GM18868 (cell line): ENCODE data around the gene ABHD8.
A peak's percentile ranks its signal among the peaks of the same experiment; 100 is the strongest.

Experiments
- ATAC-seq: cut with Tn5 transposase; IDR thresholded peaks from one replicate; pipeline ENCODE4 v1.9.1; 2021; ENCODE audit warnings: mild to moderate bottlenecking, moderate library complexity; ENCODE audit not compliant: unreplicated experiment

The ABHD8 gene

DNA sequence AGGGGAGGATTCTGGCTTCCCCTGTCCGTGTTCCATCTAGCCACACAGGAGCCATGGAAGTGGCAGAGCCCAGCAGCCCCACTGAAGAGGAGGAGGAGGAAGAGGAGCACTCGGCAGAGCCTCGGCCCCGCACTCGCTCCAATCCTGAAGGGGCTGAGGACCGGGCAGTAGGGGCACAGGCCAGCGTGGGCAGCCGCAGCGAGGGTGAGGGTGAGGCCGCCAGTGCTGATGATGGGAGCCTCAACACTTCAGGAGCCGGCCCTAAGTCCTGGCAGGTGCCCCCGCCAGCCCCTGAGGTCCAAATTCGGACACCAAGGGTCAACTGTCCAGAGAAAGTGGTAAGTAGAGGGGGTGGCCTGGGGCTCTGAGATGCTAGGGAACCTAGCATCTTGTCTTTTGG lies 34.5 kb downstream of the ABHD8 start:
- no peak for ATAC-seq

DNA sequence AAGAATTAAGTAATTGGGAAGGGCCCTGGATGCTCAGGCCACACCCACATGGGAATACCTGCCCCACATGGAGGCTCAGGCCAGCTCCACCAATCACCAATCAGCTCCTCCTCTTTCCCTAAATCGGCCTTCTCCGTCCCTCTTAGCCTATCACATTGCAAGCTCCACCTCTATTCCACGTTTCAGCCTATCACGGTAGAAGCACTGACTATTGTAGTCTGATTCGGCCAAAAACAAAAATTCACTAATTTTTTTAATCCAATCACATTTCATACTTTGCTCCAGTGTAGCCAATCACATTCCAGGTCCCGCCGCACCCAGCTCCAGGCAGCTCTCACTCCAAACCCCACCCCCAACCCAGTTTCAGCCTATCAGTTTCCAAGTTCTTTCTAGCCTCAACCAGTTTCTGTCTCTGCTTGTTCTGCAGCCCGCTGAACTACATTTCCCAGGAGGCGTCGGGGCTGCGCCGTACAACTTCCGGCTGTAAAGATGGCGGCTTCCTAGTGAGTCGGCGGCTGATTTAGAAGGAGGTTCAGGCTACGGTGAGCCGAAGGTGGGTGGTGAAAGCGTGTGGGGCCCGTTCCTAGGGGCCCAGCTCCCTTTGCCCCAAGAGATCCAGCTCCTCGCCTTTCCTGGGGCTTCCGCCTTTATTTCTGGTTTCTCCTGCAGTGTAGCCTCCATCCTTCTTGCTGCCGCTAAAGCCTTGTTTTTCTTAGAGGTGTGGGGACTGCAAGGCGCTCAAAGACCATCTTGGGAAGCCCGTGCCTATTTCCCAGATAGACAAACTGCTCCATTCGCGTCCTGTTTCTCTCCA lies 36.0 kb downstream of the ABHD8 start, which contains the start of gene BABAM1:
Gene BABAM1, plus strand, starts transcription at position 469 of the 814 bp plus-strand sequence. CDS start 1,364 bp downstream, outside the sequence.
- peak; percentile 88 for ATAC-seq

DNA sequence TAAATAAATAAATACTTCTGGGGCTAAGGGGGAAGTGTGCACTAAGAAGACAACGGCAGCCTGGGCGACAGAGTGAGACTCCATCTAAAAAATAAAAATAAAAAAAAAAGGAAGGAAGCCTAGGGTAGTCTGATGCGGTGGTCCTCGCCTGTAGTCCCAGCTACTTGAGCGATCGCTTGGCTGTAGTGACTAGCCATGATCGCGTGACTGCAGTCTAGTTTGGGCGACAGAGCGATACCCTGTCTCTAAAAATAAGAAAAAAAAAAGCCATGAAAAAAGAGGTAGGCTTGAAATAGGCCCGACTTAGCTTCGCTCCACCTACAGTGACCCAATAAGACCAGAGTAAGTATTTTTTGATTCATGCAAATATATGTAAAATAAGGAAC lies 36.6 kb downstream of the ABHD8 start:
- ATAC-seq: no peak

DNA sequence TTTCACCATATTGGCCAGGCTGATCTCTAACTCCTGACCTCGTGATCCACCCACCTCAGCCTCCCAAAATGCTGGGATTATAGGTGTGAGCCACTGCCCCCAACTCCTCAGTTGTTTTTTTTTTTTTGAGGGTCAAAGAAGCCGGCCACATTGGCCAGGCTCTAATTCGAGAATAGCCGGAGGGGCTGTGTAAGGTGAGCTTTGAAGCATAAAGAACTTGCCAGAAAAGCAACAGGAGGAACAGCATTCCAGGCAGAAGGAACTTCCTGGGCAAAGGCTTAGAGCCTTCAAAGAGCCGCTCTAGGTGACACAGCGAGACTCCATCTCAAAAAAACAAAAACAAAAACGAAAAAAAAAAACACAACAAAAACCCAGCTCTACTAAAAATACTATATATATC lies 37.2 kb downstream of the ABHD8 start:
- ATAC-seq: no peak

DNA sequence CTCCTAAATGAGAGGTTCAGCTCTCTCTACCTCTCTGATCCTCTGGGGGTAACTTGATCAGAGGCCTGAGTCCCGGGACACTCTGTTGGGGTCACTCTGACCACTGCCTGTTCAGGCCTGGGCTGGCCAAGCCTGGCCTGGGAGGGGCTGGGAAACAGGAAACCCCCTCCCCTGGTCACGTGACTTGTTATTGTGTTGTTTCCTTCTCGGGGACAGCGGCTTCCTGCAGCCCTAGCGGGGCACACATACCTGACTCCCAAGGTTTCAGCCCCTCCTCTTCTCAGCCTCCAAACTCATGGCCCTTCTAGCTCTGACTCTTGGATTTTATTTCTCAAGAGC lies 38.6 kb downstream of the ABHD8 start, which contains the start of gene USHBP1:
Gene USHBP1, minus strand, starts transcription at position 105 of the 339 bp plus-strand sequence. CDS start 446 bp downstream, outside the sequence.
- no peak for ATAC-seq

DNA sequence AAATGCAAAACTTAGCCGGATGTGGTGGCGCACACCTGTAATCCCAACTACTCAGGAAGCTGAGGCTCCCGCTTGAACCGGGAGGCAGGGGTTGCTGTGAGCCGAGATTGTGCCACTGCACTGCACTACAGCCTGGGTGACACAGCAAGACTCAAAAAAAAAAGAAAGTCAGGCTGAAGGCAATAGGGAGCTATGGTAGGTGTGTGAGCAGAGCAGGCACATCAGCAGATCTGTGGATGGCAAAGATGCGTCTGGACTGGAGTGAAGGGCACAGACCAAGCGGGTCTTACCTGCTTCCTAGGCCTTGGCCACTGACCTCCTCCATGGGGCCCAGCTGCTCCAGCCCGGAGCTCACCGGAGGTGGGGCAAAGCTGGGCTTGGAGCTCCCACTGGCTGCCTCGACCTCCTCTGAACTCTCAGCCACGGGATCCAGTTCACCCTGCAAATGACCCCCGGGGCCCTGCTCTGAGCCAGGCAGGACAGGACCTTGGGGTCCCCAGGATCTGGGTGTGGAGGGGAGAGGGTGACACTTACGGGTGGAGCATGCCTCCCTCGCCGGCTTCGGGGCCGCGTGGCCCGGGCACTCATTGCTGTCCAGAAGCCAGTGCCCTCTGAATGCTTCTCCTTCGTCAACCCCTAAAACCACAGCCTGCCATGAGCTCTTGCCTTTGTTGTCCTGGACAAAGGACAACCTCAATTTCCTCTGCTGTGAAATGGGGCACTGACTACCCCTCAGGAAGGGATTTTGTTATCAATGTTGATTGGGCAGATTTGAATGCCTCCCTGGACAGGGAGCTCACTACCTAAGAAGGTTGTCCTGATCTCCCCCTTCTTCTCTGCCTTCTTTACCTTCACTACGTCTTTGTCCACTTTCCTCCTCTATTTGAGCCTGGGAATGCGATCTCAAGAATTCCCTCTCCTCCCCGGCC lies 39.2 kb downstream of the ABHD8 start:
- ATAC-seq: no peak

DNA sequence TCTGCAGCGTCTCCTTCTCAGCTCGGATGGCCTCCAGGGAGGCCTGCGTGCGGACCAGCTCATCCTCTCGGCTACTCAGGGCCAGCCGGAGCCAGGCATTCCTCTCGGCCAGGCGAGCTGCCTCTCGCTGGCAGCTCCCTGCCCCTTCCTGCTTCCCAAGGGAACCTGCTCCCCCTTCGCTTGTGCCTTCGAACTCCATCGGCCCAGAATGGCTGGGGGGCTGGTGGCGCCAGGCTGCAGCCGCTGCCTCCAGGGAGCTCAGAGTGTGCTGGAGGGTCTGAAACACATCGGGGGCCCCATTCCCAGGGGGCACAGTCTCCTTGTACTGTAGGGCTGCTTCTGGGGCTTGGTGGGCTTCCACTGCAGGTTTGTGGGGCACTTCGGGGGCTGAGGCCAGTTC lies 40.7 kb downstream of the ABHD8 start:
- ATAC-seq: no peak

DNA sequence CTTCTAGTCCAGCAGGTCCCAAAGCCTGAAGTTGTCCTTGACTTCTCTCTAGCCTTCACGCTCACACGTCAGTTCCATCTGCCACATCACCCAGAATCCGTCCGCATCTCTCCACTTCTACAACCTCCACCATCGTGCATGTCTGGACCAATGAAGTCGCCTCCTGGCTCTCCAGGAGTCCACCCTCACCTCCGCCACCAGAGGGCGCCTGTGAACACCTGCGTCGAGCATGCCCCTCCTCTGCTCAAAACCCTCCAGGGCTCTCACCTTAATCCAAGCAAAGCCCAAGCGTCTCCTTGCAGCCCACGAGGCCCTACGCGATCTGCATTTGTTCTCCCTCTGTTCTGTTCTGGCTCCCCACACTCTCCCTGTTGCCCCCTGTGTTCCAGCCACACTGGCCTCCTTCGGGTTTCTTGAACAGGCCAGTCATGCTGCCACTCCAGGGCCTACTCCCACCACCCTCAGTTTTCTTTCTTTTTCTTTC lies 42.3 kb downstream of the ABHD8 start:
- ATAC-seq: peak; percentile 66

DNA sequence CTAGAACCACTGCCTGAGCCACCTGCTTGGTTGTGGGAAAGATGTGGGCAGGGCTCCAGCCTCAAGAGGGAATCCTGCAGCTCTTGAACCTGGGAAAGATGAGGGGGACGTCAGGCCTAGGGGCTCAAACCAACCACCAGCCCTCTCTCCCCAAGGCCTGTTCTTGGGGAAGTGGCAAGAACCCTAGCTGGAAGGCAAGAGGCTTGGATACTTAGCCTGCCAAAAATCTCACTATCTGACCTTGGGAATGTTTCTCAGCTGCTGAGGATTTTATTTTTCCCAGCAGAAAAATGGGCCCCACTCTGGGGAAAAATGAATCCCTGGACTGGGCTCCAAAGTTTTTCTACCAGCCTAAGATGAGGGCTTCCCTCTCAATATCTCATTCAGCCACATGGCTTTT lies 43.3 kb downstream of the ABHD8 start:
- ATAC-seq: no peak

DNA sequence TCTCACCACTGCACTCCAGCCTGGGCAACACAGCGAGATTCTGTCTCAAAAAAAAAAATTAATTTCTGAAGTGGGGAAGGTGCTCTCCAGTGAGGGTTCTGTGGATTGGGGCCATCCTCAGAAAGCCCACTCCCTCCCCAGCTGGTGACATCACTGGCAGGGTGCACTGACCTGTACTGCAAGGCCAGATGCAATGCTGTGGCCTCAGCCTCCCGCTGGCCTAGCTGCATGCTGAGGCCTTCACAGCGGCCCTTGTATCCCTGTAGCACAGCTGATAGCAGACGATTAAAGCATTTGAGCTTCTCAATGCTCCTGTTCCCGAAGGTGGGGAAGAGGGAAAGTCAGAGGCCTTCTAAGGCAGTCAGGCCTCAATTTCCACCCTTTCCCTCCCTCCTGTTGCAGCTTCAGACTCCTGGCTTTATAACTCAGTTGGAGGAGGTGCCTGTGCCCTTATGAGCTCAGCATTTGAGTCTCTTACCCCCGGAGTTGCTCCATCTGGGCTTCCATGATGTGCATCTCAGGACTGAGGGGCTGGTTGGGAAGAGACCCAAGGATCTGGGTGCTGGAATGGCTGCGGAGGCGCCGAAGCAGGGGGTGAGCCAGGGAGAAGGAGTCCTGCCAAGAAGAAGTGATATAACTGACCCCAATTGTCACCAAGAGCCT lies 44.0 kb downstream of the ABHD8 start:
- ATAC-seq: no peak

DNA sequence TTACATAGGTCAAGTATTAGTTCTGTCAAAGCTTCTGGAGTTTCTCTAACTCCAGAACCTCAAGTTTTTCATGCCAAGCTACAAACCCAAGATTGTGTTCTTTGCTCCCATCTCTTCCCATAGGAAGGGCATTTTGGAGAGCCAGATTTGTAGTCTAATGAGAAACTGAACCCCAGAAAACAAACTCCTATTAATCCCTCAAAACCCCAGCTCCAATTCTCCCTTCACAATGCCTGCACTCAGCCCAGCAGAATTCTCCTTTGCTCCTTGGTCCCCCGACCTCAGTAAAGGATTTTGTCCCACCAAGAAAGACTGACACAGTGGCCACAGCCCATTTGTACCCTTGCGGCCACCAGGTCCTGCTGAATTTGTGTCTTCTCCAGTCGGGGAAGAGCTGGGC lies 47.1 kb downstream of the ABHD8 start:
- no peak for ATAC-seq

DNA sequence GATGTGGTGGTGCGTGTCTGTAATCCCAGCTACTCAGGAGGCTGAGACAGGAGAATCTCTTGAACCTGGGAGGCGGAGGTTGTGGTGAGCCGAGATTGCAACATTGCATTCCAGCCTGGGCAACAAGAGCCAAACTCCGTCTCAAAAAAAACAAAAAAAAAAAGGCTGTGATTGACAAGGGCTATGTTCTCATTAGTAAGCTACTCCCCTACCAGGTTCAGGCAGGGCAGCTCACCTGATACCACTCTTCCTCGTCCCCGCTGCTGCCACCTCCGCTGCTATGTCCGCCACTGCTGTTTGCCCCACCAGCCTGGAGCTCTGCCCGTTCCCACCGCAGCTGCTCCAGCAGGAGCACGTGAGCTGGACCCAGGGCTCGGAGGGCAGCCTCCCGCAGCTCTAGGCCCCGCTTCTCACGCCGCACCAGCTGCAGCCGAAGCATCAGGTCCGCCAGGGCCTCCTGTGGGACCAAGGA lies 48.0 kb downstream of the ABHD8 start:
- no peak for ATAC-seq

DNA sequence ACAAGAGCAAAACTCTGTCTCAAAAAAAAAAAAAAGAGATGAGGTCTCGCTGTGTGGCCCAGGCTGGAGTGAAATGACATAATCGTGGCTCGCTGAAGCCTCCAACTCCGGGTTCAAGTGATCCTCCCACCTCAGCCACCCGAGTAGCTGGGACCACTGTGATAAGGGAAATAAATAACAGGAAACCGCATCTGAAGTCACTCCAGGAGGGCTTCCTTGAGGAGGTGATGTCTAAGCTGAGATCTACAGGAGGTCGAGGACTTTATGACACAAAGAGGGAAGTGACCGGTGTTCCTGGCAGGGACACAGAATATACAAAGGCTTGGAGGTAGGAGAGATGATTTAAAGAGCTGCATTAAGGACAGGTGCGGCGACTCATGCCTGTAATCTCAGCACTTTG lies 48.6 kb downstream of the ABHD8 start:
- ATAC-seq: no peak

DNA sequence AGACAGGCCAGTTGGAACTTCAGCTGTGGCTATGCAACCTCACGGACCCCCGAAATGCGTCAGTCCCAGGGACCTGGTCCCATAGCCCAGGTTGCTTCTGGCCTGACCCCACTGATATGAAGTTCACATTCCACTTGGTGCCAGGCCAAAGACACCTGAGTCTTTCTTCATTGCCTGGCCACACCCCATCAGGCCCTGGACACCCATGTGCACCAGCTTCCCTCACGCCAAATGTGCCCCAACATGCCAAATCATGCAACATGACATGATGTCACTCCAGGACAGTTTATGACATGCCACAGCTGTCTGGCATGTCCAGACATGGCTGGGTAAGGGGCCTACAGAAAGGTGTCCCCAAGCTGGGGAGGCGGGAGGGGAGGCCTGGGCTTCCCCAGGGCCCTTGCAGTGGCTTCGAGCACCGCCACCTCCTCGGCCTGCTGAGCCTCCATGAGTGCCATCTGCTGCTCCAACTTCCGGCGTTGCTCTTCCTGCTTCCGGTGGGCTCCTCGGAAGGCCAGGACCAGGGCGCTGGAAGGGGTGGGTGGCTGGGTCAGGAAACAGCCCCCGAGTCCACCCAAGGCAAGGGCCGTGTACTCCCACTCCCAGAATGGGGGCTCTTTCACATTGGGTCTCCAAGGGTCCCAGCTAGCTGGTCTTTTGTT lies 53.2 kb downstream of the ABHD8 start:
- ATAC-seq: no peak

DNA sequence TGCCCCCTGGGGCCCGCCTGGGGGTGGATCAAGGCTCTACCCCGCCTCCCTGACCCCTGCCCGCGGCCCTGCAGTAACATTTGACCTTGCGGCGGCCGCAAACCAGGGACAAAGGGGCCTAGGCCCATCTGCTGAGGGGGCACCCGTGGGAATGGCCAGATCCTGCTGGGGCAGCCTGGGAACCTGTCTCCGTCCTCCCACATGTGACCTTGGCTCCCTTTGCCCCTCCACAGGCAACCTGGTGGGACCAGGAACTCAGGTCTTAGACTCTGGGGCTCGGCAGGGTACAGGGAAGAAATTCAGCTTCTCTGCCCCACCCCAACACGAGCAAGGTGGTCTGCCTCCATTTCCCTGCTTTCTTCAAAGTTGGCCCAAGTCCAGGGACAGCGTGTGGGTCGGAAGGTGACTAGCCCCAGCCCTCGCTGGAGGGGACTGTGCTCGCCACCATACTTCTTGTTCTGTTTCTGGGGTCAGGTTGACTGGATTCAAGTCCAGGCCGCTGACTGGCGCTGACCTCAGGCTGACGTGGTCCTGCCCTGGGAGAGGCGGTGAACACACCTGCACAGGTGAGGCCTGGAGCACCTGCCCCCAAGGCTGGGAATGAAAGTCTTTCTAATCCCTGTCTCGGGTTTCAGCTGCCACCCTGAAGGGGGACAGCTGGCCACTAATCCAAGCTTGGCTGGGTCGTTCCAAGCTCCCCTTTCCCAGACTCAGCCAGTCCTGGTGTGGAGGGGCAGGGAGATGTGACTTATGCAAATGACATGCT lies 55.0 kb downstream of the ABHD8 start:
- ATAC-seq: no peak

DNA sequence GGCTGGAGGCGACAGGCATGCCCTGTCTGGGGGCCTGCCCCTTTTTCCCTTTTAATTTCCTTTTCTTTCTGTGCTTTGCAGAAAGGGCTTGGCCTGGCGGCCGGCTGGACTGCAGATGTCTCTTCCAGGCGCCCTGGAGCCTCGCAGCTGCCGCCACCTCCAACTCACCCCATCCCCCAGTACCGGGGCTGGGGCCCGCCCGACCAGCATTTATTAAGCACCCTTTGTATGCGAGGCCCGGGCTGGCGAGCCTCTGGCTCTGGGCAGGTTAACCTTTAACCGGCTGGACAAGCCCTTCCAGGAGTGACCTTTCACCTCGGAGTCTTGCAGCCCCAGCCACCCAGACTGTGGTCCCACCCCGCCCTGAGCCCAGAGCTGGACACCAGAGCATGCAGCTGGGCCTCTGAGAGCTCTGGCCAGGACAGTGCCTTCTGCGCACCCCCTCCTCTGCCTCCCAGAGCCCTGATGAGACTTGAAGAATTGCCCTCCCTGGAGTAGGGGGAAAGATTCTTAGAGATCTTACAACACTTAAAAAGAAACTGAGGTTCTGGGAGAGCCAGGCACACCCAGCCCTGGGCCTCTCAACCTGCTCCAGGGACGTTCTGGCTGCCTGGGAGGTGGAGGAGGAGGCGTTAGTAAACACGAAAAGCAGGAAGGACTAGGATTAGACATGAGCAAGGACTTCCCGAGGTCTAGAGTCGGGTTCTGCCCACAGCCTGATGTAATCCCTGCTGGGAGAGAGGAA lies 56.4 kb downstream of the ABHD8 start:
- ATAC-seq: no peak

DNA sequence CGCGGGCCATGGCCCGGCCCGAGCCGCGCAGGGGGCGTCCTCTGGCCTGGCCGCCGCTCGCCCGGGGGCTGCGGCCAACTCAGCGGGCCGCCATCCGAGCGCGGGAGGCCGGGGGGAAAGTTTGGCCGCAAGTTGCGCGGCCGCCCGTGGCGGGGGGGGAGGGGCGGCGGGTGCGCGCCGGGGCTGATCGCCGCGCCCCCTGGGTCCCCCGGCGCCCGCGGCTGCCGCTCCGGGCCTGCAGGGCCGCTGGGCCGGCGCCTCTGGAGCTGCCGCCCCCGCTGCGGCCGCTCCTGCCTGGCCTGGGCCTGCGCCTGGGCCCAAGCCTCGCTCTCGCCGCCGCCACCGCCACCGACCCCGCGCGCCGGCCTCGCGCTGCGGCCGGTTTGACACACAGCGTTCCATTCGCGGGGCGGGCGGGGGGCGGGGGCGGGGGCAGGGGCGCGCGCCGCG lies 57.7 kb downstream of the ABHD8 start, which contains the start of gene NR2F6:
Gene NR2F6, minus strand, starts transcription at position 385 of the 450 bp plus-strand sequence. CDS start 699 bp downstream, outside the sequence.
- ATAC-seq: peak; percentile 6

DNA sequence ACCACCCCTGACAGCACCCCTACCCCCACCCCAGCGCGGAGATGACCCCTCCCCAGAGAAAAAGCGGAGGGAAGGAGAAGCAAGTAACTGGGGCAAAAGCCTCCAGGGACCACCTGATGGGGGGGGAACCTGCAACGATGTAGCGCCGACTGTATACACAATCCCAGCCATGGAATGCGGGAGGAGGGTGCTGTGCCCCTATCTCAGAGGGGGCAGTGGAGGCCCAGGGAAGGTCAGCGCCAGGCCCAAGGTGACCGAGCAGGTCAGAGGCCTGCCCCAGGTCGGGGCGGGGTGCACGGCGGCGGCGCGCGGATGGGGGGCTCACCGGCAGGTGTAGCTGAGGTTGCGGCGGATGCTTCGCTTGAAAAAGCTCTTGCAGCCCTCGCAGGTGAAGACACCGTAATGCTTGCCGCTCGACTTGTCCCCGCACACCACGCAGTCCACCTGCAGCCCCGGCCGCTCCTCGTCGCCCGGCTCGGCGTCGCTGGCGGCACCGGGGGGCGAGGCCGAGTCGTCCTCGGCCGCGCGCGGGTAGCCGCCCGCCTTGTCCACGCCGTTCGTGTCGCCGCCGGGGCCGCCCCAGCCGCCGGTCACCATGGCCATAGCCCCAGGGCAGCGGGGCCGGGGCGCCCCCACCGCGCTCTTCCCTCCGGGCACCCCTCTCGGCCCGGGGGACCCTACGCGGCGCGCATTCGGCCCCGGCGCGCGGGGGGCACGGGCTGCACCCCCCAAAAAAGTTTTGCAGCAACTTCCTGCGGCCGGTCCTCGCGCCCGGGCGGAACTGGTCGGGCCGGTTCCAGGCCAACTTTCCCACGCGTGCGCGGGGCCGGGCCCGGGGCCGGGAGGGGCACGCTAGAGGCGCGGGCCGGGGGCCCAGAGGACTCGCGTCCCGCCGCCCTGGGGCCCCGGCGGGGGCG lies 58.3 kb downstream of the ABHD8 start:
- ATAC-seq: no peak
